Naive thymus-derived CD4-positive, alpha-beta T cell (primary cell): ENCODE results near the gene FCHSD2. TPM values are rescaled to one million over a fixed set of nuclear protein-coding genes. Genes with fewer than 3 reads are reported as not detected.

ENCODE experiments used
- ATAC-seq: fragments of 150-1000 bp; cut with Tn5 transposase; 2 replicates; pipeline ENCODE4 v1.10.0; 2021; ENCODE audit warnings: mild to moderate bottlenecking, moderate library complexity
- CTCF ChIA-PET: fragments of 350-600 bp; sonication (Branson Sonifier 250); formaldehyde crosslinking; loops from one replicate; lab custom pipeline; 2021; ENCODE audit warnings: antibody characterized with exemption; lab: Charles Lee
- POLR2A ChIA-PET: fragments of 350-600 bp; sonication (Branson Sonifier 250); formaldehyde crosslinking; loops from one replicate; lab custom pipeline; 2021; ENCODE audit warnings: antibody characterized with exemption, inconsistent platforms; lab: Charles Lee
- DNase-seq, 9 donors: peaks; one replicate each; pipeline versions ENCODE4 v3.0.0 to v3.0.0-alpha.2; 2020 to 2022; ENCODE audit warnings: mixed read lengths in 1 of 9
- H3K27ac ChIP-seq: one replicate; pipeline ENCODE4 v1.7.0; 2013; ENCODE audit warnings: mild to moderate bottlenecking, low read depth, low read length, moderate library complexity
- H3K27me3 ChIP-seq, 2 donors: one replicate each; pipeline ENCODE4 v1.7.0; 2013; ENCODE audit warnings: low read length in 2 of 2, mild to moderate bottlenecking in 2 of 2, moderate library complexity in 2 of 2; ENCODE audit not compliant: control insufficient read depth in 2 of 2, insufficient read depth in 2 of 2
- H3K36me3 ChIP-seq, 3 experiments: 1 replicate in 2 of 3; 2 replicates in 1 of 3; pipeline ENCODE4 v1.7.0; 2013; ENCODE audit warnings: low read length in 3 of 3, mild to moderate bottlenecking in 3 of 3, moderate library complexity in 1 of 3; ENCODE audit not compliant: insufficient read depth in 3 of 3, control insufficient read depth in 2 of 3
- H3K4me1 ChIP-seq, 2 donors: one replicate each; pipeline ENCODE4 v1.7.0; 2013; ENCODE audit warnings: low read length in 2 of 2, mild to moderate bottlenecking in 2 of 2, moderate library complexity in 1 of 2; ENCODE audit not compliant: control insufficient read depth in 2 of 2, insufficient read depth in 2 of 2
- H3K4me3 ChIP-seq: 2 replicates; pipeline ENCODE4 v1.7.0; 2013; ENCODE audit warnings: mild to moderate bottlenecking, low read length
- H3K9me3 ChIP-seq, 3 experiments: 1 replicate in 2 of 3; 2 replicates in 1 of 3; pipeline ENCODE4 v1.7.0; 2013; ENCODE audit warnings: low read length in 3 of 3; ENCODE audit not compliant: control insufficient read depth in 2 of 3
- H3K27ac Mint-ChIP-seq, 9 donors: one replicate each; pipeline ENCODE4 v1.8.0; 2020 to 2022; ENCODE audit warnings: mixed read lengths in 9 of 9, mild to moderate bottlenecking in 8 of 9, moderate library complexity in 5 of 9, inconsistent platforms in 2 of 9
- H3K27me3 Mint-ChIP-seq, 5 donors: one replicate each; pipeline ENCODE4 v1.8.0; 2021 to 2022; ENCODE audit warnings: mixed read lengths in 5 of 5, mild to moderate bottlenecking in 1 of 5
- H3K36me3 Mint-ChIP-seq, 5 donors: one replicate each; pipeline ENCODE4 v1.8.0; 2020 to 2022; ENCODE audit warnings: mixed read lengths in 5 of 5, mild to moderate bottlenecking in 3 of 5, inconsistent platforms in 1 of 5
- H3K4me1 Mint-ChIP-seq, 7 donors: one replicate each; pipeline ENCODE4 v1.8.0; 2020 to 2022; ENCODE audit warnings: mixed read lengths in 7 of 7, mild to moderate bottlenecking in 3 of 7, inconsistent platforms in 1 of 7
- H3K4me3 Mint-ChIP-seq, 10 donors: one replicate each; pipeline ENCODE4 v1.8.0; 2020 to 2022; ENCODE audit warnings: mild to moderate bottlenecking in 10 of 10, mixed read lengths in 10 of 10, moderate library complexity in 6 of 10, inconsistent platforms in 2 of 10
- H3K9me3 Mint-ChIP-seq, 11 donors: one replicate each; pipeline ENCODE4 v1.8.0; 2020 to 2022; ENCODE audit warnings: mixed read lengths in 11 of 11, mild to moderate bottlenecking in 4 of 11, inconsistent platforms in 1 of 11, moderate library complexity in 1 of 11
- intact Hi-C, 2 donors: fragments of 100-400 bp; cut with micrococcal nuclease; formaldehyde crosslinking; loops; one replicate each; pipeline ENCODE4 v1.15.1; 2023
- polyA plus RNA-seq, 2 donors: library from polyadenylated mRNA; unstranded; fragments of 300-500 nt; fragmentation: Illumina TruSeq; gene quantifications; one replicate each; pipeline ENCODE4 v1.2.3, GENCODE V29; 2021
- total RNA-seq, 6 experiments: library from RNA in 5 of 6; stranded (reverse) in 5 of 6; gene quantifications; 1 replicate in 5 of 6; 2 replicates in 1 of 6; pipeline ENCODE4 v1.2.3 and lab custom pipeline; 2021 to 2026

FCHSD2 gene
- total and polyA plus RNA-seq, 7 experiments from 2014 or later, result 18.3 to 69.9 (median 48.6) TPM

- H3K4me1 ChIP-seq, result no peaks in the 10 kb centered on the region
- Mint-ChIP-seq H3K9me3 (no peaks in the 10 kb centered on the region), H3K27ac (no peak overlapping the region), H3K4me1 (peaks cover 0 to 11% (median 0%) of the 10 kb centered on the region in 7 donors), H3K27me3 (peaks cover 0 to 5% (median 3%) of the 10 kb centered on the region in 5 donors), H3K36me3 (peaks cover 0 to 2% (median 0%) of the 10 kb centered on the region in 5 donors), H3K4me3 (no peak overlapping the region)
- no peak overlapping the region for H3K4me3 ChIP-seq
- ChIA-PET CTCF (interaction anchor here (1.2 kb wide), 1 partner anchor 9 kb away, joined by 6 read pairs; no protein-coding TSS in a partner anchor), POLR2A (no interaction called here)
- no peak for ATAC-seq
- H3K27me3 ChIP-seq, result no peaks in the 10 kb centered on the region
- H3K9me3 ChIP-seq, result no peaks in the 10 kb centered on the region
- no peaks in the 10 kb centered on the region for H3K36me3 ChIP-seq
- intact Hi-C loops, result no loop called here
- no peak overlapping the region for H3K27ac ChIP-seq
- DNase-seq, result no peak
These were observed 26.9 kb upstream of the FCHSD2 start for GRCh38 chr11:73168925-73169579.

- Histone ChIP-seq H3K36me3 (no peaks in the 10 kb centered on the region), H3K4me3 (no peak overlapping the region), H3K27ac (no peak overlapping the region), H3K4me1 (no peaks in the 10 kb centered on the region), H3K9me3 (no peaks in the 10 kb centered on the region), H3K27me3 (no peaks in the 10 kb centered on the region)
- no peak overlapping the region for H3K4me3 Mint-ChIP-seq
- ChIA-PET POLR2A (interaction anchor here (0.7 to 1.6 kb wide), 2 partner anchors 12 to 24 kb away, joined by 3 read pairs; no protein-coding TSS in a partner anchor), CTCF (no interaction called here)
- H3K36me3 Mint-ChIP-seq, result peaks cover 0 to 2% (median 0%) of the 10 kb centered on the region in 5 donors
- H3K9me3 Mint-ChIP-seq, result no peaks in the 10 kb centered on the region
- intact Hi-C loops, result no loop called here
- ATAC-seq, result no peak
- H3K4me1 Mint-ChIP-seq, result peaks cover 0 to 15% (median 0%) of the 10 kb centered on the region in 7 donors
- no peak for DNase-seq
- peaks cover 0 to 5% (median 3%) of the 10 kb centered on the region in 5 donors for H3K27me3 Mint-ChIP-seq
- H3K27ac Mint-ChIP-seq, result no peak overlapping the region
These were observed 25.3 kb upstream of the FCHSD2 start for GRCh38 chr11:73167363-73167954.

DNA sequence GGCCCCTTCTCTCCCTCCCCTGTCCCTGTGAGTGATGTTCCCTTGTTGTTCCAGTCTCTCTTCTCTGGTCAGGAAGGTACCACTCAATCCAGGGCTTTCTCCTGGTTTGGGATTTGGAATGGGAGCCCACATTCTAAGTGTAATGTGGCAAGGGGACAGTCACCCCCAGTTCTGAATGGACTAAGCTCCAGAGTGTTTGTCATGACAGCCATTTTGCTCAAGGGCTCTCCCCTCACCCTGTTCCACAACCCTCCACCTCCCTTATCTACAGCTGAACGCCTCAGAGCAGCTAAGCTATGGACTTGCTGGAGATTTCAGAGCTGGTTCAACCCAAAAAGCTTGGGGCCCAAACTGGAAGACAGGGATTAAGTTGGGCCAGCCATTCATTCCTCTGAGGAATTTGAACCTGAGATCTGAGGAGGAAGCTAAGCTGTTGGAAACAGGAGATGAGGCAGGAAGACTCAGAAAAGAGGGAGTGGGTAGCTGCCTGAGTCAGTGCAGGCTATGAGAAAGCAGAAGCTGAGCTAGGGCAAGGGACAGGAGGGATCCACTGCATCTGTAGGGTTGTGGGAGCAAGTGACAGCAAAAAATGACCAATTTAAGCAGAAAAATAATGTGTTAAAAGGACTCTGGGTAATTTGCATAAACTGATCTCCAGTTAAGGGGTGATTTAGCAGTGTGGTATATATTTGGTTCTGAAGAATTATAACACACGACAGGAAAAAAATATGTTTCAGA is 22.9 kb upstream of the FCHSD2 start:
- intact Hi-C loops, result no loop called here
- Histone ChIP-seq H3K36me3 (no peaks in the 10 kb centered on the region), H3K27ac (no peak overlapping the region), H3K4me1 (no peaks in the 10 kb centered on the region), H3K27me3 (no peaks in the 10 kb centered on the region), H3K9me3 (no peaks in the 10 kb centered on the region), H3K4me3 (no peak overlapping the region)
- Mint-ChIP-seq H3K27ac (no peak overlapping the region), H3K36me3 (peaks cover 0 to 4% (median 0%) of the 10 kb centered on the region in 5 donors), H3K4me3 (no peak overlapping the region), H3K9me3 (peaks cover 0 to 2% (median 0%) of the 10 kb centered on the region in 11 donors), H3K27me3 (peaks cover 0 to 5% (median 3%) of the 10 kb centered on the region in 5 donors), H3K4me1 (peaks cover 0 to 9% (median 0%) of the 10 kb centered on the region in 7 donors)
- no peak for DNase-seq
- ChIA-PET CTCF (interaction anchor here (0.6 to 3.1 kb wide), 2 partner anchors 13 to 226 kb away, joined by 3 to 18 read pairs; no protein-coding TSS in a partner anchor), POLR2A (no interaction called here)
- no peak for ATAC-seq

- Mint-ChIP-seq H3K27ac (no peak overlapping the region), H3K27me3 (peaks cover 0 to 4% (median 3%) of the 10 kb centered on the region in 5 donors), H3K4me1 (peaks cover 0 to 9% (median 0%) of the 10 kb centered on the region in 7 donors), H3K36me3 (peaks cover 0 to 4% (median 0%) of the 10 kb centered on the region in 5 donors), H3K4me3 (no peak overlapping the region), H3K9me3 (peaks cover 0 to 2% (median 0%) of the 10 kb centered on the region in 11 donors)
- Histone ChIP-seq H3K27ac (no peak overlapping the region), H3K9me3 (no peaks in the 10 kb centered on the region), H3K4me1 (no peaks in the 10 kb centered on the region), H3K36me3 (no peaks in the 10 kb centered on the region), H3K4me3 (no peak overlapping the region), H3K27me3 (no peaks in the 10 kb centered on the region)
- intact Hi-C loops, result no loop called here
- ATAC-seq (no peak), DNase-seq (no peak)
- ChIA-PET CTCF (interaction anchor here (3.1 kb wide), 1 partner anchor 14 kb away, joined by 18 read pairs; no protein-coding TSS in a partner anchor), POLR2A (interaction anchor here (0.6 to 1.1 kb wide), 2 partner anchors 10 to 21 kb away, joined by 3 to 5 read pairs; partner anchors contain the start of gene FCHSD2)
These were observed 21.6 kb upstream of the FCHSD2 start for GRCh38 chr11:73163638-73164174.

DNA sequence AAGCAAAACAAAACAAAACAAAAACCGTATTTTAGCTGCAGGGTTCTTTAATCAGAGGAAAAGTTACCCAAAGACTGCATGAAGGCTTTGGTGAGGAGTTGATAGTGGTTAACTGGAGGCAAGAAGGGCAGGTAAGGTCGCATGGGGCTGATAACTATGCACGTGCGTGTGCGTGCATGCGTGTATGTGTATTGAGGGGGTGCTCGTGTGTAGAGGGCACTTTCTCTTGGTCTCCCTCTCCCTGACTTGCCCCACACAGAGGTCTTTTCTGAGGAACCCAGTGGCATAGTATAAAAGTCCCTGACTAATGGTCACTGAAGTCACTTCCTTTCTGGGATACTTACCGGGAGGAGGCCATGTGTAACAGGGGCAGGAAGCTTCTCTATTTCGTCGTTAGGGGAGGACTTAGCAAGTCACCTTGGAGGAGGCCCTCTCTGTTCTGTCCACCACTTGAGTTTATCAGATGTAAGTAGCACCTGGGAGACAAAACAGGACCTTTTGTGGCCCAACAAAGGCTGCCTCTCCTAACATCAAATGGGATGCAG is 20.1 kb upstream of the FCHSD2 start:
- no peak overlapping the region for H3K27ac ChIP-seq

More for the DNA sequence above, 20.1 kb upstream of the FCHSD2 start:
- H3K4me3 Mint-ChIP-seq, result no peak overlapping the region
- peaks cover 0 to 18% (median 8%) of the 10 kb centered on the region in 7 donors for H3K4me1 Mint-ChIP-seq
- intact Hi-C loops, result no loop called here
- H3K9me3 ChIP-seq, result no peaks in the 10 kb centered on the region
- H3K27me3 ChIP-seq, result no peaks in the 10 kb centered on the region
- H3K27ac Mint-ChIP-seq, result peak overlapping the region in 1 of 9 donors; percentile 19
- H3K4me1 ChIP-seq, result peaks cover 0 to 3% of the 10 kb centered on the region in 2 donors
- H3K9me3 Mint-ChIP-seq, result peaks cover 0 to 2% (median 0%) of the 10 kb centered on the region in 11 donors
- peaks cover 0 to 3% (median 0%) of the 10 kb centered on the region in 5 donors for H3K27me3 Mint-ChIP-seq
- POLR2A ChIA-PET, result interaction anchor here (1.2 kb wide), 1 partner anchor 37 kb away, joined by 3 read pairs; no protein-coding TSS in a partner anchor
- H3K36me3 Mint-ChIP-seq, result peaks cover 0 to 4% (median 0%) of the 10 kb centered on the region in 5 donors
- DNase-seq, result no peak
- CTCF ChIA-PET, result interaction anchor here (0.6 kb wide), 2 partner anchors 366 to 681 kb away, joined by 3 to 5 read pairs; no protein-coding TSS in a partner anchor
- H3K36me3 ChIP-seq, result no peaks in the 10 kb centered on the region
- peak; percentile 36 for ATAC-seq
- no peak overlapping the region for H3K4me3 ChIP-seq
